Endometrial microvascular endothelial cells (primary cell): ENCODE data around the gene CEP70. TPM values are rescaled to one million over a fixed set of nuclear protein-coding genes. Genes with fewer than 3 reads are reported as not detected.
"Not testable (repeated sequence)": the region's sequence is repeated elsewhere in the genome, so short reads cannot be mapped to it uniquely, and the experiment has no call there.

Source experiments
- in situ Hi-C: cut with HindIII; loops from 2 replicates; pipeline ENCODE4 v1.10.0; 2017; ENCODE audit warnings: low sequenced_read_pairs, low pct_unique_long_range_greater_than_20kb; ENCODE audit errors: inconsistent ontology term
- total RNA-seq: library from RNA; depleted of rRNA; stranded (reverse); fragments of >200 nt; gene quantifications from one replicate; pipeline ENCODE4 v1.2.3, GENCODE V29; 2015; ENCODE audit errors: inconsistent ontology term

The CEP70 gene
- total RNA-seq, 1 donor from 2014 or later = 9.2 TPM

DNA sequence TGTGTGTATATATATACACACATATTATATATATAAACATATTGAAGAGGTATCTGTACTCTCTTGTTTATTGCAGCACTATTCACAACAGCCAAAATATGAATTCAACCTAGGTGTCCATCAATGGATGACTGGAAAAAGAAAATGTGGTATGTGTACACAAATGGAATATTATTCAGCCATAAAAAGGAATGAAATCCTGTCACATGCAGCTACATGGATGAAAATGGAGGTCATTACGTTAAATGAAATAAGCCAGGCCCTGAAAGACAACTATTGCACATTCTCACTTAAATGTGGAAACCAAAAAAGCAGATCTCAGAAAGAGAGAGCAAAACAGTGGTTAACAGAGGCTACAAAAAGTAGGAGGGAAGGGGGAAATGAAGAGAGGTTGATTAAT is 49.5 kb downstream of the CEP70 start:
- in situ Hi-C loops = no loop called here

DNA sequence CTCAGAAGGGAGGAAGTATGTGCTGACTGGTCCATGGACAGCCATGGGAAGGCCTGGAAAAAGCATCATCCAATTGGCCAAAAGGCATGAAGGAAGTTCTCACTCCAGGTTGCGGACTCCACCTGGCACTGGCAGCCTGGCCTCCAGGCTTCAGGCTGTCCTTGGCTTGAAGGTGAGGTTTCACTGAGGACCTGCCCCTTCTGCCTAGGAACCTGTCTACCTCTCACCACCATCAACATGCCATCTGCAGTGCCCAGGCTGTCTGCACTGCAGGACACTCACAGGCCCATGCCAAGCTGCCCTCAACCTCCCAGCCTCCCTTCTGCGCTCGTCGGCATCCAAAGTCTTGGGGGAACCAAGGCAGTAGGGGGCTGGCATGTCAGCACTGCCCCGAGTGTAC is 51.1 kb downstream of the CEP70 start:
- in situ Hi-C loops = no loop called here

DNA sequence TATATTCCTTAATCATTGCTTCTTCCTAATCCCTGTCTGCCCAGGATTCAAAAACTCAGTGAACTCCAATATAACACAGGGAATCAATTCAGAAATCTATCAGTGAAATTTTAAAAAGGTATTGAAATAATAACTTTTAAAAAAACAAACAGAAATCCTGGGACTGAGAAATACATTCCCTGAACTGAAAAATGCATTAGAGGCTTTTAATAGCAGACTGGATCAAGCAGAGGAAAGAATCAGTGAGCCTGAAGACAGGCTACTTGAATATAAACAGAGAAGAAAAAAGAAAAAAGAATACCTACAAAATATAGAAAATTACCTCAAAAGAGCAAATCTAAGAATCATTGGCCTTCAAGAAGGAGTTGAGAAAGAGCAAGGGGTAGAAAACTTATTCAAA is 54.7 kb downstream of the CEP70 start:
- in situ Hi-C loops = no loop called here

DNA sequence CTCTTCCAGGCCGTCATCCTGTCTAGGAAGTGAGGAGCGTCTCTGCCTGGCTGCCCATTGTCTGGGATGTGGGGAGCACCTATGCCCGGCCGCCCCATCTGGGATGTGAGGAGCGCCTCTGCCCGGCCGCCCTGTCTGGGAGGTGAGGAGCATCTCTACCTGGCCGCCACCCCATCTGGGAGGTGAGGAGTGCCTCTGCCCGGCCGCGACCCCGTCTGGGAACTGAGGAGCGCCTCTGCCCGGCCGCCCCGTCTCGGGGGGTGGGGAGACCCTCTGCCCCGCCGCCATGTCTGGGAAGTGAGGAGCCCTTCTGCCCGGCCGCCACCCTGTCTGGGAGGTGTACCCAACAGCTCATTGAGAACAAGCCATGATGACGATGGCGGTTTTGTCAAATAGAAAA is 72.6 kb downstream of the CEP70 start:
- in situ Hi-C loops = not testable (repeated sequence)

DNA sequence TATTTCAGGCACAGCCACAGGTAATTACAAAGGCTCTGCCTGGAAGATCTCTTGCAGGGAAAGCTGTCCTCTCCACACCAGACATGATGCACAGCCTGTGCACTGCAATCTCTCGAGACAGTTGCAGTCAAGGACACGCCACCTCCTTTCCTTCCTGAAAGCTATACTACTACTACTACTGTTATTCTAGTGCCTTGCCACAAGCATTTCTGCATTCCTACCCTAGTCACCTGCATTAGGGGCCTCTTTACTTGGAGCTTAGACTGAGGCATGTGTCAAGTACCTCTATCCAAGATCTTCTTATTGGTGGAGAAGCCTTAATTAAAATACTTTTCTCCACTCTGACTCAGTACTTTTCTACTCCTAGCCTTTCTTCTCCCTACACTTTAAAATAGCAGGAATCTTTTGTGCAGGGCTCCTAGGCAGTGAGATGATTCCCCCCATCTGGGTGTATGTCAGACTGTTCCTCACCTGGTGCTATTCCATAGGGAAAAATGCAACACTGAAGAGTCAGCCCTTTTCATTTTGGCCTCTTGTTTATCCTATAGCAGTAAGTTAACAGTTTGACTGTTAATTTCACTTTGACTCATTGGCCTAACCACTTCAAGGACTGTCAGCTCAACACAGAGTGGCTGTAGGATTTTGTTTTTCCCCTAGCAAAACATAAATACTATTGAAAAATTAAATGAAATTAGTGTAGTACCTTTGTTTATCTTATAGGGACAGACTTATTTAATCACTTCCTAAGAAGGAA is 80.8 kb downstream of the CEP70 start:
- in situ Hi-C loops = no loop called here

DNA sequence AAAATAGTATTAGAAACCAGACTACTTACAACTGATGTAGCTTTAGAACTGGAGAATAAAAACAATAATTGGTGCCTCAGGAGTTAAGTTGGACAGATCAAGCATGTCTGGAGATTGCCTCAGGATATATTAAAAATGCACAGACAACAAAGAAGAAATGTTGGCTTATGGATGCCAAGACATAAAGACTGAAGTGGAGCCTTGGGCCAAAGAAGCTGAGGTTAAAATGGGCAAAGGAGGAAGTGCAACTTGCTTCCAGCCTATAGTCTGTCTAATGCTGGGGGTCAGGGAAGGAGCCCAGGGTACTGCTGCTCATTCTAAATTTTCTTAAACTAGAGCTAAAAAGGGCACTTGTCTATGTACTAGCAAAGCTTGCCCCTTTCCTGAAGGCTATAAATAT is 82.1 kb downstream of the CEP70 start:
- in situ Hi-C loops = no loop called here

DNA sequence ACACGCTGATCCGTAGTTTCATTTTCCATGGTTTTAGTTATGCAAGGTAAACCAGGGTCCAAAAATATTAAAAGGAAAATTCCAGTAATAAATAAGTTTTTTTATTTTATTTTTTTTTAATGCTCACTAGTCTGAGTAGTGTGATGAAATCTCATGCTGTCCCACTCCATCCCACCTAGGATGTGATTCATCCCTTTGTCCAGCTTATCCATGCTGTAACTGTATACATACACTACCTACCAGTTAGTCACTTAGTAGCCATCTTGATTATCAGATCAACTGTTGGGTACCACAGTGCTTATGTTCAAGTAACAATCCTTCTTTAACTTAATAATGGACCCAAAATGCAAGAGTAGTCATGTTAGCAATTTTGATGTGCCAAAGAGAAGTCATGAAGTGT is 84.5 kb downstream of the CEP70 start:
- in situ Hi-C loops = no loop called here

DNA sequence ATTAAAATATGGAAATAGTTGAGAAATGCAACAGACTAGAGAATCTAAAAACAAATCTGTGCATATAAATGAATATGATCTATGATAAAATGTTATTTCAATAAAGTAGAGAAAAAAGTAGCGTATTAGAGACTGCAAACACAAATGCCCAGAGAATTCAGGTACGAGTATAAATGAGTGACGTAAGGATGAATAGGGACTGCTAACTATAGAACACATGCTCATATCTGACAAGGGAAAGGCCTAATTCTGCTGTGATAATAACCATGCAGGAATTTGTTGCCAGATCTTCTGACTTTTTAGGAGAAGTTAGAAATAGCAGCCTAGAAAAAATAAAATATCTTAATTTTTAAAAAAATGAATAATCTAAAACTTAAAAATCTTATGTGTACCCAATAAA is 86.5 kb downstream of the CEP70 start:
- in situ Hi-C loops = no loop called here

DNA sequence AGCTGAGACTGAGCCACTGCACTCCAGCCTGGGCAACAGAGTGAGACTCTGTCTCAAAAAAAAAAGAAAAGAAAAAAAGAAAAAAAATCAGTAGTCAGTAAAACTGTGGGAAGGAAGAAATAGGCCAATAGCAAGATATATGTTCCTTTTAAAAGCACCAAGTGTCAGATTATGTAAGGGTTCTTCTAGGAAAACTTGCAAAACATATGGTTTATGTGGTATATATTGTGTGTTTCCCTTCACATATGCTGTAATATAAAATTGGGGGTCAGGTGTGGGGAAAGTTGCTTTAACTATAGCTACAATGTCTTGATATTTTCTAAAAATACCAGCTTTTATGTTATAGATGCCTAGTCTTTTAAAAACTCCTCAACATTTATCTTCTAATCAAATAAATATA is 95.1 kb downstream of the CEP70 start:
- in situ Hi-C loops = no loop called here

DNA sequence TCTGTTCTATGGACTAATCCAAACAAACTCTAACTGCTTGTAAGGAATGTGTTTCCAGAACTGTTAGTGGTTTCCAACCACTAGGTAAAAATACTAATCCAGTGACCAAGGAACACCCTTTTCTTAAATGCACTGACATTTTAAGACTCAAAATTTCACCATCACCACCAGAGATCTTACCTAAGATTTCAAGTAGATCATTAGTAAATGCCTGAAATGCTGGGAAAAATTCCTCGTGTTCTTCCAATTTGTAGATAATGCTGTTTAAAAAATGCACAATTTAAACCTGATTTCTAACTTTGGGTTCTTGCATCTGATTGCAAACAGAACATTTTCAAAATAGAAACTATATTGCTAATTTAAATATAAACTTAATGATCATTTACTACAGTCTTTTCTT is 96.2 kb downstream of the CEP70 start:
- in situ Hi-C loops = no loop called here

DNA sequence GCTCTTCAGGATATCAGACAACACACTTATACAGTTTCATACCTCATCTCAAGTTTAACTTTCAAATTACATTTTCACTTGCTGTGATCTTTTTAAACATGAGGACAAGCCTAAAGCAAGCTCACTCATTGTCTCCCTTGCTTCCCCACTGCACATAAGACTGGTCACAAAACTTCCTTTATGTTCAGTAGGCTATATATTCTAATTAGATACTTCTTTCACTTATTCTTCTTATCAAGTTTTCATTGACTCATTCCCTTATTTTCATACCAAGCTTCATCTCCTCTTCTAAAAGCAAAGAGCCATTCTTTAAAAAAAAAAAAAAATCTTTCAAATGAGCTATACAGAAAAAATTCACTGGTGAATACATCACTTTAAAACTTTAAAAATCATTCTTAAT is 97.0 kb downstream of the CEP70 start:
- in situ Hi-C loops = no loop called here

DNA sequence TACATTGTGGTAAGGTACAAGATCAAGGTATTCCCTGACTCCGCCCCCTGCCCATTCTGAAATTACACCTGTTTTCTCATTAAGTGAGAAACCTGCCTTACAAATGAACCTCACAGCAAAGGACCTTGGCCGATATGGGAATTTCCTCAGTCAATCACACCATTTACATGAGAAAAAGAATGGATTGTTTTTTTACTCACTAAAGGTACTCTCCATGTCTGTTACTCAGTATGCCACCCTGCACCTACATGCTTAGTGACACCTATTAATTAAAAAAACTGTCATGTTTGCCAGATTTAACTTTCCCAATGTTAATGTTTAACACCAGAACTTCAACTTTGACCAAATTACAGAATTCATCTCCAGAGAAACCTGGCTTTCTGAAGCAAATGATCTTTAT is 97.6 kb downstream of the CEP70 start:
- in situ Hi-C loops = no loop called here

DNA sequence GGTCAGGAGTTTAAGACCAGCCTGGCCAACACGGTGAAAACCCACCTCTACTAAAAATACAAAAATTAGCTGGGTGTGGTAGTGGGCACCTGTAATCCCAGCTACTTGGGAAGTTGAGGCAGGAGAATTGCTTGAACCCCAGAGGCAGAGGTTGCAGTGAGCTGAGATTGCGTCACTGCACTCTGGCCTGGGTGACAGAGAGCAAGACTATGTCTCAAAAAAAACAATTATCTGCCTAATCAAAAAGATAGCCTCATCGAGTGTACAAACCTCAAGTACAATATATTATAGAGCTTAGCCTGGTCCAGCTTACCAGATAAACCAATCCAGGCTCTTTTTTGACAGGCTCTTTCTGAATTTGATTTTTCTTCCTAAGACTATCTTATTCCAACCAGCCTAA is 98.4 kb downstream of the CEP70 start:
- in situ Hi-C loops = not testable (repeated sequence)

DNA sequence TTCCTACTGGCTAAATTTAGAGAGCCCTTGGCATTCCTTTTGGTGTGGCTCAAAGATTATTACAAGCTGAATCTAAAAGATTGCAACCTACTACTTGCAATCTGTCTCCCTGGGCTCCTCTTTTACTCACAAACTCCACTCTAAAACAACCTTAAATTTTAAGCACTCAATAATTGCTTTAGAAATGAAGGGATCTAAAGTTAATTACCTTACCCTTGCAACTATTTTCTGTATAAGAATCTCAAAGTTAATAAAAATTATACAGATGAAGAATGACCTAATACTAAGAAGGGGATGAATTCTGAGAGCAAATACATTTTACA is 99.5 kb downstream of the CEP70 start:
- in situ Hi-C loops = no loop called here

DNA sequence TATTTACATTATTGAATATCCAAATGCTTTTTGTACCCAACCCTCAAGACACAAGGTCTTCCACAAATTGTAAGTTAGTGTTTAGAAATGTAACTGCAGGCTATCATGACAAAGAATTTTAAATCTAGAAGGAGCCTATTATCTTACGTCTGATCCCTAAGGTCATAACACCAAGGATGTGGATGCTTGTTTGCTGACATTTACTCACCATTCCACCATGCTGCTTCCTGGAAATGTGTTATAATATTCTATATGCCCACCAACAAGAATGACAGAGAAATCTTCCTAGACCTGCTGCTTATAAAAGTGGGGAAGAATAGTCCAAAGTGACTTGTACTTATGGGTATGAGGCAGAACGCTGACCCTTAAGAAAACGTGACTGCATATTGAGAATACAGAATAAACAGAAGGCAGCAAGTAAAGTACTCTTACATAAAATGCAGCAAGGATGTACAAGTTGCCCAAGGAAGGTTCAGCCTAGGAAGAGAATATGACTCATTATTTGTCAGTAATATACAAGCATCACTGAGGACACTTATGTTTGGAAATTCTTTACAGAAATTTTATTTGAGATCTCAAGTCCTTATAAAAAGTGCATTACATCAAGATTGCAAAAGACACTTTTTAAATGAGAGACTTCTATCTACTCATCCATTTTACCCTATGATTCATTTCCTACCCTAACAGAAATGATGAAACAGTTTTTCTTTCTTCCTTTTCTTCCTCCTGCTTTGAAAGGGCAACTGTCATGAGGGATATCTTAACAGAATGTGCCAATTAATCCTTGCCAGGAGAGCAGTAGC is 100.1 kb downstream of the CEP70 start:
- in situ Hi-C loops = no loop called here

DNA sequence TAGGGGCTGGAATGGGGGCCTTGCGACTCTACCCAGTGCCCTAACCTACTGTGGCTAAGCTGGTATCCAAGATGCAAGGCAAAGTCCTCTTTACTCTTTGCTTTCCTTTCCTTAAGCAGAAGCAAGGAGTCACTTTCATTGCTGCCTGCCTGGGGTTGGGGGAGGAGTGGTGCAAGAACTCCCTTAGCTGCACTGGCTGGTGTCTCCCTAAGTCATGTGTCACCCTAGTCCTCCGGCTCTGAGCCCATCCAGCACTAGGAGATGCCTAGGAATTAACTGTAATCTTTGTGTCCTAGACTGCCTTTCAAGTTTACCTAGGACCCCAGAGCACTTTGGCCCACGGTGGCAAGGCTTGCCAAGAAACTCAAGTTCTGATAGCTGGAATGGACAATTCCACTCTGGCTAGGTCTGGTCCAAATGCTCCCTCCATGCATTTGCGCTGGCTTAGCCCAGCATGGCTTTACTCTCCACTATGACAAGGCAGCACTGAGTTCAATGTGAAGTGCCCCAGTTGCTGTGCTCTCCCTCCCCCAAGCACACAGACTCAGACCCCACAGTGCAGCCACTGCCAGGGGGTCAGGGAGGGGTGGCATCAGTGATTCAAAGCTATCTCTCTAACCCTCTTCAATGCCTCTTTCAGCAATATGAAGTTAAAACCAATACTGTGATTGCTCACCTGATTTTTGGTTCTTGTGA is 100.9 kb downstream of the CEP70 start:
- in situ Hi-C loops = no loop called here

DNA sequence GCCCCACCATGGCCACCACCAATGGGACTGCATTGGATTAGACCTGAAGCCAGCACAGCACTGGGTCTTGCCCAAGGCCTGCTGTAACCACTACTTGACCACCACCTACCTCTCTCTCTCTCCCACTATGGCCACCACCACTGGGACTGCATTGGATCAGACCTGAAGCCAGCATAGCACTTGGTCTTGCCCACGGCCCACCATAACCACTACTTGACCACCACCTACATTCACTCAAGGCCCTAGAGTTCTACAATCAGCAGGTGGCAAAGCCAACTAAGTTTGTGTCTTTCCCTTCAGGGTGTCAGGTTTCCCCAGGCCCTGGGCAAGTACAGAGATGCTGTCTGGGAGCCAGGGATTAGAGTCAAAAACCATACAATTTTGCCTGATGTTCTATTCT is 102.1 kb downstream of the CEP70 start:
- in situ Hi-C loops = no loop called here

DNA sequence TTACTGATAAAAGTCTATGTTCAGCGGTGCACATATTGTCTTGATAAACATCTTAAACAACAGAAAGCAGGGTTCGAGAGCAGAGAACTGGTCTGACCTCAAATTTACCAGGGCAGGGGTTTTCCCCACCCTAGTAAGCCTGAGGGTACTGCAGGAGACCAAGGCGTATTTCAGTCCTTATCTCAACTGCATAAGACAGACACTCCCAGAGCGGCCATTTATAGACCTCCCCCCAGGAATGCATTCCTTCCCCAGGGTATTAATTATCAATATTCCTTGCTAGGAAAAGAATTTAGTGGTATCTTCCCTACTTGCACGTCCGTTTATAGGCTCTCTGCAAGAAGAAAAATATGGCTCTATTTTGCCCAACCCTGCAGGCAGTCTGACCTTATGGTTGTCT is 107.5 kb downstream of the CEP70 start:
- in situ Hi-C loops = not testable (repeated sequence)

DNA sequence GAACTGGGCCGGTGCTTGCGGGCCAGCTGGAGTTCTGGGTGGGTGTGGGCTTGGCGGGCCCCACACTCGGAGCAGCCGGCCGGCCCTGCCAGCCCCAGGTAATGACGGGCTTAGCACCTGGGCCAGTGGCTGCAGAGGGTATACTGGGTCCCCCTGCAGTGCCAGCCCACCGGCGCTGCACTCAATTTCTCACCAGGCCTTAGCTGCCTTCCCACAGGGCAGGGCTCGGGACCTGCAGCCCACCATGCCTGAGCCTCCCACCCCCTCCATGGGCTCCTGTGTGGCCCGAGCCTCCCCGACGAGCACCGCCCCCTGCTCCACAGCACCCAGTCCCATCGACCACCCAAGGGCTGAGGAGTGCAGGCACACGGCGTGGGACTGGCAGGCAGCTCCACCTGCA is 109.4 kb downstream of the CEP70 start:
- in situ Hi-C loops = not testable (repeated sequence)

DNA sequence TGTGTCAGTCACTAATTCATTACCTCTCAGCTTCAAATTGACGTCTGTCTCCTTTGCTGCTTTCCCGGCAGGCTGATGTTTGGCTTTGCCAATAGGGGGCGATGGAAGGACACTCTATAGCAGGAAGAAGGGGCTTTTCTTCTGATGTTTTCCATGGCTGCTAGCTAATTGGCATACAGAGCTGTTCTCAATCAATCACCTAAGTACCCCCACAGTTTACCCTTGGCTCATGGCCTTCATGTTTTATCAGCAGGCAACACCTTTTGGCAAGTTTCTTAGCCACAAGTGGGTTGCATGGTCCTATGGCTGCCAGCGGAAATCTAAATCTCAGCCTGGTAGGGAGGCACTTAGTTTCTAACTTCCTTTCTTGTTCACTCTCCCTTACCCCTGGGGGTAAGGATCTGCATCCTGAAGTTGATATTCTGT is 114.6 kb downstream of the CEP70 start:
- in situ Hi-C loops = no loop called here
